WTC11 (cell line): ENCODE data around the gene MRFAP1L1. TPM values are rescaled to one million over a fixed set of nuclear protein-coding genes. Genes with fewer than 3 reads are reported as not detected.
"Not testable (repeated sequence)": the region's sequence is repeated elsewhere in the genome, so short reads cannot be mapped to it uniquely, and the experiment has no call there.

Experiments used
- ATAC-seq: fragments of 200-7000 bp; cut with Tn5 transposase; 2 replicates; pipeline ENCODE4 v1.10.0; 2021; ENCODE audit warnings: mild to moderate bottlenecking, moderate library complexity
- CTCF ChIA-PET: fragments of 300-600 bp; sonication (Branson Sonifier 250); formaldehyde crosslinking; loops from one replicate; lab custom pipeline; 2021; ENCODE audit warnings: antibody characterized with exemption; lab: Charles Lee
- POLR2A ChIA-PET: fragments of 350-600 bp; sonication (Branson Sonifier 250); formaldehyde crosslinking; loops from one replicate; lab custom pipeline; 2021; ENCODE audit warnings: antibody characterized with exemption; lab: Charles Lee
- DNase-seq: peaks from one replicate; pipeline ENCODE4 v3.0.0; 2021; ENCODE audit warnings: low spot score
- H3K27ac Mint-ChIP-seq: 2 replicates; pipeline ENCODE4 v1.8.0; 2021; ENCODE audit warnings: mixed read lengths
- H3K27me3 Mint-ChIP-seq: 2 replicates; pipeline ENCODE4 v1.8.0; 2021; ENCODE audit warnings: low read depth, mild to moderate bottlenecking, moderate library complexity, mixed read lengths
- H3K36me3 Mint-ChIP-seq: 2 replicates; pipeline ENCODE4 v1.8.0; 2021; ENCODE audit warnings: mixed read lengths
- H3K4me1 Mint-ChIP-seq: 2 replicates; pipeline ENCODE4 v1.8.0; 2022; ENCODE audit warnings: mixed read lengths
- H3K4me3 Mint-ChIP-seq: 2 replicates; pipeline ENCODE4 v1.8.0; 2021; ENCODE audit warnings: mild to moderate bottlenecking, moderate library complexity, mixed read lengths
- H3K9me3 Mint-ChIP-seq: 2 replicates; pipeline ENCODE4 v1.8.0; 2021; ENCODE audit warnings: mixed read lengths
- CDX4 ChIP-seq: fragments of 250-450 bp; sonication (Bioruptor Pico); IDR thresholded peaks from 2 replicates; pipeline ENCODE4 v1.9.0; 2021; ENCODE audit warnings: moderate library complexity, mild to moderate bottlenecking, inconsistent platforms, borderline replicate concordance
- CREB1 ChIP-seq: sonication (generic); formaldehyde crosslinking; IDR thresholded peaks from 2 replicates; pipeline ENCODE4 v1.8.0; 2023; ENCODE audit warnings: mild to moderate bottlenecking, missing genetic modification reagents
- CTCF ChIP-seq: fragments of 200-600 bp; IDR thresholded peaks from 2 replicates; pipeline ENCODE4 v1.8.0; 2022; ENCODE audit warnings: antibody characterized with exemption
- E2F4 ChIP-seq: sonication (generic); formaldehyde crosslinking; IDR thresholded peaks from 2 replicates; pipeline ENCODE4 v1.8.1; 2022; ENCODE audit warnings: low read depth, mild to moderate bottlenecking, moderate library complexity, missing genetic modification reagents, borderline replicate concordance
- ETV6 ChIP-seq: sonication (generic); formaldehyde crosslinking; IDR thresholded peaks from 2 replicates; pipeline ENCODE4 v1.8.1; 2022; ENCODE audit warnings: mild to moderate bottlenecking, missing genetic modification reagents
- GRHL2 ChIP-seq: fragments of 250-450 bp; sonication (Bioruptor Pico); IDR thresholded peaks from 2 replicates; pipeline ENCODE4 v1.8.0; 2022; ENCODE audit warnings: mild to moderate bottlenecking, moderate library complexity; ENCODE audit not compliant: insufficient replicate concordance, severe bottlenecking
- MLX ChIP-seq: sonication (generic); formaldehyde crosslinking; IDR thresholded peaks from 2 replicates; pipeline ENCODE4 v1.8.1; 2023; ENCODE audit warnings: mild to moderate bottlenecking, missing genetic modification reagents, moderate library complexity
- NFE2L1 ChIP-seq: sonication (generic); formaldehyde crosslinking; IDR thresholded peaks from 2 replicates; pipeline ENCODE4 v1.8.1; 2023; ENCODE audit warnings: missing genetic modification reagents
- NFYB ChIP-seq: sonication (generic); formaldehyde crosslinking; conservative IDR thresholded peaks from 2 replicates; pipeline ENCODE4 v1.8.0; 2022; ENCODE audit warnings: low read depth, missing genetic modification reagents
- NR2C2 ChIP-seq: sonication (generic); formaldehyde crosslinking; IDR thresholded peaks from 2 replicates; pipeline ENCODE4 v1.8.0; 2022; ENCODE audit warnings: mild to moderate bottlenecking, missing genetic modification reagents
- SMAD3 ChIP-seq: sonication (generic); formaldehyde crosslinking; IDR thresholded peaks from 2 replicates; pipeline ENCODE4 v1.8.0; 2022; ENCODE audit warnings: missing genetic modification reagents, mild to moderate bottlenecking, borderline replicate concordance
- USF1 ChIP-seq: sonication (generic); formaldehyde crosslinking; IDR thresholded peaks from 2 replicates; pipeline ENCODE4 v1.8.0; 2022; ENCODE audit warnings: mild to moderate bottlenecking, missing genetic modification reagents
- ZBTB21 ChIP-seq: sonication (generic); formaldehyde crosslinking; IDR thresholded peaks from 2 replicates; pipeline ENCODE4 v1.8.1; 2023; ENCODE audit warnings: mild to moderate bottlenecking, missing genetic modification reagents, borderline replicate concordance
- ZNF317 ChIP-seq: sonication (generic); formaldehyde crosslinking; IDR thresholded peaks from 2 replicates; pipeline ENCODE4 v1.8.1; 2023; ENCODE audit warnings: low read depth, mild to moderate bottlenecking, moderate library complexity, missing genetic modification reagents, borderline replicate concordance
- ZNF423 ChIP-seq: fragments of 250-450 bp; sonication (Bioruptor Pico); IDR thresholded peaks from 2 replicates; pipeline ENCODE4 v2.1.2; 2022; ENCODE audit warnings: mild to moderate bottlenecking, moderate library complexity
- ZNF512 ChIP-seq: sonication (generic); formaldehyde crosslinking; IDR thresholded peaks from 2 replicates; pipeline ENCODE4 v1.8.1; 2022; ENCODE audit warnings: missing genetic modification reagents, borderline replicate concordance
- ZSCAN18 ChIP-seq: fragments of 250-450 bp; sonication (Bioruptor Pico); IDR thresholded peaks from 2 replicates; pipeline ENCODE4 v2.1.2; 2022; ENCODE audit warnings: mild to moderate bottlenecking, moderate library complexity
- total RNA-seq: library from RNA; stranded (reverse); gene quantifications from 3 replicates; pipeline ENCODE4 v1.2.3, GENCODE V29; 2021

The MRFAP1L1 gene
- total RNA-seq, 1 experiment from 2014 or later = 54.4 TPM

- no peak for TF ChIP-seq ZNF423 (CRISPR knock-in tag)
- TF ChIP-seq USF1 = peak; percentile 56; the same call in 1 of the 2 replicates
- TF ChIP-seq ZNF317 (CRISPR knock-in tag) = no peak
- peak; percentile 17 for TF ChIP-seq ZBTB21
- TF ChIP-seq NFE2L1 (CRISPR knock-in tag) = peak; percentile 56; the same call in 1 of the 2 replicates
- TF ChIP-seq SMAD3 (CRISPR knock-in tag) = peak; percentile 74; the same call in 1 of the 2 replicates
Observed at GRCh38 chr4:6673660-6674499, 35.8 kb downstream of the MRFAP1L1 start (continued).

GRCh38 chr4:6673191-6673659 lies 36.4 kb downstream of the MRFAP1L1 start:
- Mint-ChIP-seq H3K4me3 (peak overlapping the region; percentile 90), H3K36me3 (peaks cover 26% of the 10 kb centered on the region), H3K27me3 (peaks cover 28% of the 10 kb centered on the region), H3K4me1 (peaks cover 31% of the 10 kb centered on the region), H3K27ac (peak overlapping the region; percentile 96)
- DNase-seq, ATAC-seq, H3K9me3 Mint-ChIP-seq: not testable (repeated sequence)
- TF ChIP-seq NFYB (CRISPR knock-in tag) = peak; percentile 82
- CTCF ChIA-PET = interaction anchor here (0.8 to 4.6 kb wide), 9 partner anchors 10 to 398 kb away, joined by 3 to 56 read pairs (median 4); partner anchors contain the start of gene MRFAP1L1
- POLR2A ChIA-PET = interaction anchor here (0.9 to 2.6 kb wide), 5 partner anchors 9 to 79 kb away, joined by 3 to 8 read pairs (median 3); partner anchors contain the start of gene MRFAP1

GRCh38 chr4:6672541-6673190 lies 37.0 kb downstream of the MRFAP1L1 start:
- H3K27ac Mint-ChIP-seq, H3K4me3 Mint-ChIP-seq, ATAC-seq, H3K9me3 Mint-ChIP-seq, DNase-seq: not testable (repeated sequence)
- CTCF ChIA-PET = interaction anchor here (0.8 to 4.6 kb wide), 5 partner anchors 9 to 398 kb away, joined by 3 to 56 read pairs (median 4); no protein-coding TSS in a partner anchor
- POLR2A ChIA-PET = interaction anchor here (0.9 to 2.6 kb wide), 4 partner anchors 8 to 32 kb away, joined by 3 to 8 read pairs (median 4); partner anchors contain the start of gene MRFAP1
- peaks cover 33% of the 10 kb centered on the region for H3K27me3 Mint-ChIP-seq
- H3K36me3 Mint-ChIP-seq = peaks cover 25% of the 10 kb centered on the region
- peaks cover 31% of the 10 kb centered on the region for H3K4me1 Mint-ChIP-seq

GRCh38 chr4:6672131-6672530 lies 37.5 kb downstream of the MRFAP1L1 start:
- ATAC-seq (no peak), DNase-seq (no peak)
- H3K4me1 Mint-ChIP-seq = peaks cover 30% of the 10 kb centered on the region
- H3K4me3 Mint-ChIP-seq = no peak overlapping the region
- H3K9me3 Mint-ChIP-seq = peaks cover 3% of the 10 kb centered on the region; the same call in 1 of the 2 replicates
- ChIA-PET POLR2A (interaction anchor here (2.6 kb wide), 1 partner anchor 32 kb away, joined by 8 read pairs; the partner anchor contains the start of gene MRFAP1), CTCF (interaction anchor here (0.8 to 4.6 kb wide), 3 partner anchors 9 to 29 kb away, joined by 3 to 56 read pairs (median 21); no protein-coding TSS in a partner anchor)
- peaks cover 35% of the 10 kb centered on the region for H3K27me3 Mint-ChIP-seq
- no peak overlapping the region for H3K27ac Mint-ChIP-seq
- H3K36me3 Mint-ChIP-seq = peaks cover 21% of the 10 kb centered on the region
- TF ChIP-seq GRHL2 (no peak), CREB1 (CRISPR knock-in tag) (no peak), ZNF512 (CRISPR knock-in tag) (no peak), NR2C2 (CRISPR knock-in tag) (no peak), ZBTB21 (no peak), ETV6 (CRISPR knock-in tag) (no peak), MLX (CRISPR knock-in tag) (no peak), CDX4 (no peak), ZSCAN18 (no peak), CTCF (no peak), E2F4 (CRISPR knock-in tag) (no peak)
